ENCODE measurements around the gene DNER.

Gene DNER

GRCh38 chr2:229488232-229488631 is 226.1 kb downstream of the DNER start:
- ChIA-PET CTCF (no interaction called here), POLR2A (no interaction called here)
- Histone ChIP-seq H3K36me3 (ENCODE audit: control insufficient read depth in 4 of 4, insufficient read depth in 4 of 4, low read length in 3 of 4) (no peaks in the 10 kb centered on the region), H3K9me3 (ENCODE audit: control extremely low read depth in 1 of 5, control insufficient read depth in 4 of 5, insufficient read depth in 2 of 5, low read depth in 1 of 5, low read length in 4 of 5) (peaks cover 0 to 9% (median 0%) of the 10 kb centered on the region in 5 experiments), H3K27ac (ENCODE audit: insufficient read depth in 1 of 2, low read depth in 1 of 2, low read length in 2 of 2, poor library complexity in 1 of 2, severe bottlenecking in 2 of 2) (no peak overlapping the region), H3K4me3 (ENCODE audit: control insufficient read depth in 1 of 7, extremely low read depth in 1 of 7, insufficient read depth in 4 of 7, low read depth in 2 of 7, low read length in 6 of 7) (no peak overlapping the region), H3K4me1 (ENCODE audit: control extremely low read depth in 1 of 4, control insufficient read depth in 4 of 4, insufficient read depth in 4 of 4, low read length in 3 of 4) (no peaks in the 10 kb centered on the region), H3K27me3 (replicated peaks in 2 of 5; ENCODE audit: control insufficient read depth in 4 of 5, insufficient read depth in 5 of 5, low read length in 4 of 5) (no peaks in the 10 kb centered on the region)
- DNase-seq, result no peak
- 91% methylated on average over 3 of the region's 4 CpGs for WGBS (ENCODE audit: insufficient coverage)

GRCh38 chr2:229486673-229487072 is 227.7 kb downstream of the DNER start:
- Histone ChIP-seq H3K27ac (ENCODE audit: insufficient read depth in 1 of 2, low read depth in 1 of 2, low read length in 2 of 2, poor library complexity in 1 of 2, severe bottlenecking in 2 of 2) (no peak overlapping the region), H3K27me3 (replicated peaks in 2 of 5; ENCODE audit: control insufficient read depth in 4 of 5, insufficient read depth in 5 of 5, low read length in 4 of 5) (no peaks in the 10 kb centered on the region), H3K36me3 (ENCODE audit: control insufficient read depth in 4 of 4, insufficient read depth in 4 of 4, low read length in 3 of 4) (no peaks in the 10 kb centered on the region), H3K4me3 (ENCODE audit: control insufficient read depth in 1 of 7, extremely low read depth in 1 of 7, insufficient read depth in 4 of 7, low read depth in 2 of 7, low read length in 6 of 7) (no peak overlapping the region), H3K9me3 (ENCODE audit: control extremely low read depth in 1 of 5, control insufficient read depth in 4 of 5, insufficient read depth in 2 of 5, low read depth in 1 of 5, low read length in 4 of 5) (peaks cover 0 to 9% (median 0%) of the 10 kb centered on the region in 5 experiments), H3K4me1 (ENCODE audit: control extremely low read depth in 1 of 4, control insufficient read depth in 4 of 4, insufficient read depth in 4 of 4, low read length in 3 of 4) (no peaks in the 10 kb centered on the region)
- POLR2A ChIA-PET, result no interaction called here
- CTCF ChIA-PET, result no interaction called here
- WGBS (ENCODE audit: insufficient coverage), result 80% methylated on average over 2 of the region's 3 CpGs
- no peak for DNase-seq

GRCh38 chr2:229485857-229486256 is 228.5 kb downstream of the DNER start:
- CTCF ChIA-PET, result interaction anchor here (0.6 kb wide), 1 partner anchor 1370 kb away, joined by 3 read pairs; no protein-coding TSS in a partner anchor
- no peaks in the 10 kb centered on the region for H3K27me3 ChIP-seq (replicated peaks in 2 of 5; ENCODE audit: control insufficient read depth in 4 of 5, insufficient read depth in 5 of 5, low read length in 4 of 5)

GRCh38 chr2:229477269-229477755 is 237.0 kb downstream of the DNER start:
- Histone ChIP-seq H3K36me3 (ENCODE audit: control insufficient read depth in 4 of 4, insufficient read depth in 4 of 4, low read length in 3 of 4) (no peaks in the 10 kb centered on the region), H3K9me3 (ENCODE audit: control extremely low read depth in 1 of 5, control insufficient read depth in 4 of 5, insufficient read depth in 2 of 5, low read depth in 1 of 5, low read length in 4 of 5) (no peaks in the 10 kb centered on the region), H3K27me3 (replicated peaks in 2 of 5; ENCODE audit: control insufficient read depth in 4 of 5, insufficient read depth in 5 of 5, low read length in 4 of 5) (peaks cover 0 to 2% (median 0%) of the 10 kb centered on the region in 5 experiments), H3K4me1 (ENCODE audit: control extremely low read depth in 1 of 4, control insufficient read depth in 4 of 4, insufficient read depth in 4 of 4, low read length in 3 of 4) (no peaks in the 10 kb centered on the region), H3K4me3 (ENCODE audit: control insufficient read depth in 1 of 7, extremely low read depth in 1 of 7, insufficient read depth in 4 of 7, low read depth in 2 of 7, low read length in 6 of 7) (no peak overlapping the region), H3K27ac (ENCODE audit: insufficient read depth in 1 of 2, low read depth in 1 of 2, low read length in 2 of 2, poor library complexity in 1 of 2, severe bottlenecking in 2 of 2) (no peak overlapping the region)
- 100% methylated on average over 1 of the region's 4 CpGs for WGBS (ENCODE audit: insufficient coverage)
- ChIA-PET CTCF (no interaction called here), POLR2A (no interaction called here)
- DNase-seq, result no peak

More at GRCh38 chr2:229485857-229486256, 228.5 kb downstream of the DNER start:
- no peak overlapping the region for H3K27ac ChIP-seq (ENCODE audit: insufficient read depth in 1 of 2, low read depth in 1 of 2, low read length in 2 of 2, poor library complexity in 1 of 2, severe bottlenecking in 2 of 2)
- no peaks in the 10 kb centered on the region for H3K4me1 ChIP-seq (ENCODE audit: control extremely low read depth in 1 of 4, control insufficient read depth in 4 of 4, insufficient read depth in 4 of 4, low read length in 3 of 4)
- DNase-seq, result no peak
- no peak overlapping the region for H3K4me3 ChIP-seq (ENCODE audit: control insufficient read depth in 1 of 7, extremely low read depth in 1 of 7, insufficient read depth in 4 of 7, low read depth in 2 of 7, low read length in 6 of 7)
- peaks cover 0 to 8% (median 0%) of the 10 kb centered on the region in 5 experiments for H3K9me3 ChIP-seq (ENCODE audit: control extremely low read depth in 1 of 5, control insufficient read depth in 4 of 5, insufficient read depth in 2 of 5, low read depth in 1 of 5, low read length in 4 of 5)
- POLR2A ChIA-PET, result no interaction called here
- 84% methylated on average over 5 of the region's 8 CpGs for WGBS (ENCODE audit: insufficient coverage)
- no peaks in the 10 kb centered on the region for H3K36me3 ChIP-seq (ENCODE audit: control insufficient read depth in 4 of 4, insufficient read depth in 4 of 4, low read length in 3 of 4)

- H3K9me3 ChIP-seq (ENCODE audit: control extremely low read depth in 1 of 5, control insufficient read depth in 4 of 5, insufficient read depth in 2 of 5, low read depth in 1 of 5, low read length in 4 of 5), result no peaks in the 10 kb centered on the region
- H3K36me3 ChIP-seq (ENCODE audit: control insufficient read depth in 4 of 4, insufficient read depth in 4 of 4, low read length in 3 of 4), result no peaks in the 10 kb centered on the region
- CTCF ChIA-PET, result interaction anchor here (0.9 to 1.3 kb wide), 3 partner anchors 8 to 15 kb away, joined by 3 read pairs; no protein-coding TSS in a partner anchor
- peaks cover 0 to 2% (median 0%) of the 10 kb centered on the region in 5 experiments for H3K27me3 ChIP-seq (replicated peaks in 2 of 5; ENCODE audit: control insufficient read depth in 4 of 5, insufficient read depth in 5 of 5, low read length in 4 of 5)
- no peak for DNase-seq
- H3K4me3 ChIP-seq (ENCODE audit: control insufficient read depth in 1 of 7, extremely low read depth in 1 of 7, insufficient read depth in 4 of 7, low read depth in 2 of 7, low read length in 6 of 7), result no peak overlapping the region
- no peak overlapping the region for H3K27ac ChIP-seq (ENCODE audit: insufficient read depth in 1 of 2, low read depth in 1 of 2, low read length in 2 of 2, poor library complexity in 1 of 2, severe bottlenecking in 2 of 2)
- H3K4me1 ChIP-seq (ENCODE audit: control extremely low read depth in 1 of 4, control insufficient read depth in 4 of 4, insufficient read depth in 4 of 4, low read length in 3 of 4), result no peaks in the 10 kb centered on the region
- POLR2A ChIA-PET, result no interaction called here
- WGBS (ENCODE audit: insufficient coverage), result 80% methylated on average over 7 of the region's 7 CpGs
These were observed 238.6 kb downstream of the DNER start for GRCh38 chr2:229475778-229476177.

GRCh38 chr2:229474125-229474524 is 240.2 kb downstream of the DNER start:
- H3K4me3 ChIP-seq (ENCODE audit: control insufficient read depth in 1 of 7, extremely low read depth in 1 of 7, insufficient read depth in 4 of 7, low read depth in 2 of 7, low read length in 6 of 7), result no peak overlapping the region
- ChIA-PET POLR2A (no interaction called here), CTCF (no interaction called here)
- H3K36me3 ChIP-seq (ENCODE audit: control insufficient read depth in 4 of 4, insufficient read depth in 4 of 4, low read length in 3 of 4), result no peaks in the 10 kb centered on the region
- H3K27me3 ChIP-seq (replicated peaks in 2 of 5; ENCODE audit: control insufficient read depth in 4 of 5, insufficient read depth in 5 of 5, low read length in 4 of 5), result peaks cover 0 to 2% (median 0%) of the 10 kb centered on the region in 5 experiments
- DNase-seq, result no peak
- H3K4me1 ChIP-seq (ENCODE audit: control extremely low read depth in 1 of 4, control insufficient read depth in 4 of 4, insufficient read depth in 4 of 4, low read length in 3 of 4), result no peaks in the 10 kb centered on the region
- no peak overlapping the region for H3K27ac ChIP-seq (ENCODE audit: insufficient read depth in 1 of 2, low read depth in 1 of 2, low read length in 2 of 2, poor library complexity in 1 of 2, severe bottlenecking in 2 of 2)
- 100% methylated on average over 3 of the region's 4 CpGs for WGBS (ENCODE audit: insufficient coverage)
- H3K9me3 ChIP-seq (ENCODE audit: control extremely low read depth in 1 of 5, control insufficient read depth in 4 of 5, insufficient read depth in 2 of 5, low read depth in 1 of 5, low read length in 4 of 5), result no peaks in the 10 kb centered on the region

GRCh38 chr2:229470781-229471180 is 243.6 kb downstream of the DNER start:
- H3K4me3 ChIP-seq (ENCODE audit: control insufficient read depth in 1 of 7, extremely low read depth in 1 of 7, insufficient read depth in 4 of 7, low read depth in 2 of 7, low read length in 6 of 7), result no peak overlapping the region
- no peak for DNase-seq
- H3K4me1 ChIP-seq (ENCODE audit: control extremely low read depth in 1 of 4, control insufficient read depth in 4 of 4, insufficient read depth in 4 of 4, low read length in 3 of 4), result no peaks in the 10 kb centered on the region
- H3K9me3 ChIP-seq (ENCODE audit: control extremely low read depth in 1 of 5, control insufficient read depth in 4 of 5, insufficient read depth in 2 of 5, low read depth in 1 of 5, low read length in 4 of 5), result no peaks in the 10 kb centered on the region
- H3K27ac ChIP-seq (ENCODE audit: insufficient read depth in 1 of 2, low read depth in 1 of 2, low read length in 2 of 2, poor library complexity in 1 of 2, severe bottlenecking in 2 of 2), result no peak overlapping the region
- POLR2A ChIA-PET, result no interaction called here
- no peaks in the 10 kb centered on the region for H3K36me3 ChIP-seq (ENCODE audit: control insufficient read depth in 4 of 4, insufficient read depth in 4 of 4, low read length in 3 of 4)
- WGBS (ENCODE audit: insufficient coverage), result 100% methylated on average over 1 of the region's 2 CpGs
- H3K27me3 ChIP-seq (replicated peaks in 2 of 5; ENCODE audit: control insufficient read depth in 4 of 5, insufficient read depth in 5 of 5, low read length in 4 of 5), result no peaks in the 10 kb centered on the region
- CTCF ChIA-PET, result no interaction called here

All from common myeloid progenitor, CD34-positive (primary cell).